Activated T-cell treated with anti-CD3 and anti-CD28 coated beads, Interleukin-2, amount 50 U/mL, for 24 hours (primary cell): ENCODE results near the gene LRRC74A.
A peak's percentile ranks its signal among the peaks of the same experiment; 100 is the strongest.

Experiments used
- DNase-seq: peaks from one replicate; pipeline ENCODE4 v3.0.0-alpha.2; 2020
- H3K27ac Mint-ChIP-seq: 2 replicates; pipeline ENCODE4 v1.8.0; 2020; ENCODE audit warnings: mild to moderate bottlenecking, mixed read lengths
- H3K27me3 Mint-ChIP-seq: 2 replicates; pipeline ENCODE4 v1.8.0; 2020; ENCODE audit warnings: mixed read lengths
- H3K36me3 Mint-ChIP-seq: 2 replicates; pipeline ENCODE4 v1.8.0; 2020; ENCODE audit warnings: low read depth, mixed read lengths
- H3K4me1 Mint-ChIP-seq: 2 replicates; pipeline ENCODE4 v1.8.0; 2020; ENCODE audit warnings: low read depth, mixed read lengths
- H3K4me3 Mint-ChIP-seq: 2 replicates; pipeline ENCODE4 v1.8.0; 2020; ENCODE audit warnings: mild to moderate bottlenecking, moderate library complexity, mixed read lengths
- H3K9me3 Mint-ChIP-seq: 2 replicates; pipeline ENCODE4 v1.8.0; 2020; ENCODE audit warnings: mixed read lengths

Gene LRRC74A

DNA sequence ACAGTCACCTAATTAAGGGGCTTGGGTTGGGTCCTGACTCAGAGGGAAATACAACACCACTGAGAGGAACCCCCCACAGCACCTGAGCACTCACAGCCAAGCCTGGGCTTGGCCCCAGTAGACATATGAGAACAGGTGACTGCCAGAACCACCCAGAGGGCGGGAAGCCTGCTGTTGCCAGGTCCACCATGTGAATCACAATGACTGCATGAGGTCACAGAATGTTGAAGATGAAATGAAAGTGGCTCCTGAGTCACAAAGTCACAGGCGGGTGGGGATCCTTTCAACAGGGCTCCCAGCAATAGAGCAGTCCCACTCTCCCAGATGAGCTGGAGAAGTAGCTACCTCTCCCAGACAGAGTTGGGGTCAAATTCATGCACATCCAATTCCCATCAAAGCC lies at the start of gene LRRC74A:
LRRC74A (plus strand) TSS at position 287 of the 400 bp plus-strand sequence. CDS start 290 bp downstream, outside the sequence.
- H3K36me3 Mint-ChIP-seq: no peaks in the 10 kb centered on the region
- H3K27ac Mint-ChIP-seq: no peak within 1 kb of the TSS
- no peak within 1 kb of the TSS for H3K4me3 Mint-ChIP-seq
- H3K27me3 Mint-ChIP-seq: no peaks in the 10 kb centered on the region
- H3K9me3 Mint-ChIP-seq: no peaks in the 10 kb centered on the region
- DNase-seq: no peak
- H3K4me1 Mint-ChIP-seq: no peaks in the 10 kb centered on the region

DNA sequence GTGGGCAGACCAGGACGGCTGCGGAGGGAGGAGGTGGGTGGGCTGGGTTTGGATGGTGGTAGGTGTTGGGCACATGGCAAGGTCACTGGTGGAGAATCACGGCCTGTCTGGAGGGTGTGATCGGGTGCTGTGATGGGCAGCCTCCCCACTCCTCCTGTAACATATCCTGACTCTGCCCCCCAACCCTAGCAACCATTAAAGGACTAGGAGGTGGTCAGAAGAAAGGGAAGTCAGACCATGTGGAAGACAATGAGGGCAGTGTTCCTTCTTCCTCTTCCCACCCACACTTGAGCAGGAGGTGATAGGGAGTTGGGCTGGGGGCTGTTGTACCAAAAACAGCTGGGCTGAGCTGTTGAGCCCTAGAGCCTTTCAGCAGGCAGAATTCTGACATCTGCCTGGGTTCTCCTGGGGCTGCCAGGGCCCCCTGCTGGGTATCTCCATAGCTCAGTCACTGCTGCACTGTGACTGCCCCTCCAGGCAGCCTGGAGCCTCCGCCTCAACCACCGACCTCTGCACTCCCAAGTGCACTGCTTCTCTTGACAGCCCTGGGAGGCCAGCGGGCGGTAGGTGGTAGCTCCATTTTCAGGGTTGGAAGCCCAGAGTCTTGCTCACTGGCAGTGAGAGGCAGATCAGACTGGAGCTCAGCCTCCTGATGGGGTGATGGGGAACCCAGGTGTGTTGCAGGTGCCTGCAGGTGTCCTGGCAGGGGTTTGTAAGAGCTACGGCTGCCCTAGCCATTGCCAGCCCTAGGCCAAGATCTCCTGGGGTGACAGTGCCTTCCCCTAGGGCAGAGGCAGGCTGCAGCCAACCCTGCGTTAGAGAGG lies 49.6 kb upstream of the LRRC74A start:
- no peak overlapping the region for H3K27ac Mint-ChIP-seq
- peaks cover 13% of the 10 kb centered on the region for H3K4me1 Mint-ChIP-seq
- H3K9me3 Mint-ChIP-seq: no peaks in the 10 kb centered on the region
- H3K27me3 Mint-ChIP-seq: no peaks in the 10 kb centered on the region
- peaks cover 16% of the 10 kb centered on the region for H3K36me3 Mint-ChIP-seq
- no peak for DNase-seq
- no peak overlapping the region for H3K4me3 Mint-ChIP-seq

DNA sequence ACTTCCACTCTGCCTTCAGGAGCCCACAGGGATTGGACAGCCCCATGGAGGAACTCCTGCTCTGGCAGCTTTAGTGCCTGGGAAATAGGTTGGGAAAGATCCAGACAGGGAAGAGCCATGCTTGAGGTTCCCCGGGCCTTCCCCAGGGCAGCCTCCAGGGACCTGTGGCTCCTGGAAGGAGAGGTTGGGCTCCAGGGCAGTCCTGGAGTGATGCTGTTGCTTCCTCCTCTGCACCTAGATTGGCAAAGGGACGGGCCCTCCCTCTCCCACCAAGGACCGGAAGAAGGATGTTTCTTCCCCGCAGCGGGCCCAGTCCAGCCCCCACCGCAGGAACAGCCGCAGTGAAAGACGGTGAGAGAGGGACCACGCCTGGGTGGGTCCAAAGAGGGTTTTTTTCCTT lies 48.5 kb upstream of the LRRC74A start:
- Mint-ChIP-seq H3K9me3 (no peaks in the 10 kb centered on the region), H3K4me1 (peaks cover 23% of the 10 kb centered on the region), H3K4me3 (no peak overlapping the region), H3K27ac (no peak overlapping the region), H3K36me3 (peaks cover 26% of the 10 kb centered on the region), H3K27me3 (no peaks in the 10 kb centered on the region)
- DNase-seq: no peak

DNA sequence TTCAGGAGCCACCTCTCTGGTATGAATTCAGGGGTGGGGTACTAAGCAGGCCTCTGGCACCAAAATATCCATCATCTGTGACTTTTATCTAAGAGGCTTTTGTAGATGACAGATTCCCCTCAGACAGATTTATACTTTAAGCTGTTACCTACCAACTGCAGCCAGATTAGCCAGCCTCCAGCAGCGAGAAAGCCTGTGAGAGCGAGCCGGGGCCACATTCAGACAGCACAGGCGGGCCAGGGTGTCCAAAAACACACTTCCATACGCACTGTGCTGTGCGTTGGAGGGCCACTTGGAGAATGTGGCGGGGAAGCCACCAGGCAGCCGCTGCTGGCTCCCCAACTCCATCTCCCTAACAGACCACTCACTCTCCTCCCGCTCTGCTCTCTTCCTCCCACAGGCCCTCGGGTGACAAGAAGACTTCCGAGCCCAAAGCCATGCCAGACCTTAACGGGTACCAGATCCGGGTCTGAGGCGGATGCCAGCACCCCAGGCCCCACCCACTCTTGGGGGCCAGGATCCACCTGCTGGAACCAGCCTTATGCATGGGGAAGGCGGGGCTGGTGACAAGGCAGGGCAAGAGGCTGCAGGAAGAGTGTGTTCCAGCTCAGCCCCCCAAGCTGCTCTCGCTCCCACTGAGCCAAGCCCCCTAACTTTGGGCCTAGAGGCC lies 47.5 kb upstream of the LRRC74A start:
- no peak for DNase-seq
- Mint-ChIP-seq H3K9me3 (no peaks in the 10 kb centered on the region), H3K27ac (peak overlapping the region; percentile 52), H3K36me3 (peaks cover 36% of the 10 kb centered on the region), H3K4me3 (no peak overlapping the region), H3K4me1 (peaks cover 28% of the 10 kb centered on the region), H3K27me3 (no peaks in the 10 kb centered on the region)

DNA sequence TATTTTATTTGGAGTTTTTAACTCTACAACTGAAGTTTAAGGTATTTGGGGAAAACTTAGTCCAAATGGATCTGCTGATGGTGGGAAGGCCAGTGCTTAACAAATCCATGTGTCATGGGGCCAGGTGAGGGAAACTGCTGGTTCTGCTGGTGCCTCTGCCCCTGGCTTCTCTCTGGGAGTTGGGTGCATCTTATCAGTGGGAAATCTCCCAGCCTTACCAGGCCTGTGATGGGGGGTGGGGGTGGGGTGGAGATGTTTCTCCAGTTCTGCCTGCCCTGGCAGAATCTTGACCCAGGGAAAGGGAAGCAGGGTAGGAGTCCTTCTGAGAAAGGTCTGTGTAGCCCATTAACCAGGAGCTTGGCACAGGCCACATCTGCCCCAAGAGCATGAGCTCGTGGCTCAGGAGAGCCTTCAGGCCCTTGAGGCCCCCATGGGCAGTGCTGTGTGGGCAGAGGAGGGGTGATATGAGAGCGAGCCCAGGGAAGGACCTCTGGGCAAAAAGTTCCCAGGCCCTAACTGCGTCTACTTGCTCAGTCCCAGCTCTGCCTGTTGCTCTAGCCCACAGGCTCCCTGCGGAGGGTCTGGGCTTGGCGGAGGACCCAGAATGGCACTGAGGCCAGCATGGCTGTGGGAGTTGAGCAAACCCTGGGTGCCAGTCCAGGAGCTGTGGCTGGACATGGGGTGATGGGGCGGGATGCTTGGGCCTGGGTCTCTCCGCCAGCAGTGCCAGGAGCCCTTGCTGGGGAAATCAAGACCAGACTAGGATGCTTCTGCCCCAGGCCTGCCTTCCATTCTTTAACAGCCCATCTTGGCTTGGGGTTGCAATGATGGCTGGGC lies 46.8 kb upstream of the LRRC74A start:
- H3K36me3 Mint-ChIP-seq: peaks cover 43% of the 10 kb centered on the region
- DNase-seq: no peak
- H3K9me3 Mint-ChIP-seq: no peaks in the 10 kb centered on the region
- H3K27ac Mint-ChIP-seq: no peak overlapping the region
- H3K4me1 Mint-ChIP-seq: peaks cover 32% of the 10 kb centered on the region
- no peak overlapping the region for H3K4me3 Mint-ChIP-seq
- H3K27me3 Mint-ChIP-seq: no peaks in the 10 kb centered on the region

- H3K27me3 Mint-ChIP-seq: no peaks in the 10 kb centered on the region
- no peak overlapping the region for H3K4me3 Mint-ChIP-seq
- H3K9me3 Mint-ChIP-seq: no peaks in the 10 kb centered on the region
- H3K4me1 Mint-ChIP-seq: peaks cover 37% of the 10 kb centered on the region
- no peak for DNase-seq
- H3K27ac Mint-ChIP-seq: no peak overlapping the region
- peaks cover 49% of the 10 kb centered on the region for H3K36me3 Mint-ChIP-seq
These were observed 46.2 kb upstream of the LRRC74A start for GRCh38 chr14:76780058-76780345.

- H3K27me3 Mint-ChIP-seq: no peaks in the 10 kb centered on the region
- H3K4me1 Mint-ChIP-seq: peaks cover 37% of the 10 kb centered on the region
- no peak overlapping the region for H3K4me3 Mint-ChIP-seq
- peak overlapping the region; percentile 18 for H3K27ac Mint-ChIP-seq
- no peak for DNase-seq
- H3K36me3 Mint-ChIP-seq: peaks cover 53% of the 10 kb centered on the region
- H3K9me3 Mint-ChIP-seq: no peaks in the 10 kb centered on the region
These were observed 45.8 kb upstream of the LRRC74A start for GRCh38 chr14:76780360-76780759.

DNA sequence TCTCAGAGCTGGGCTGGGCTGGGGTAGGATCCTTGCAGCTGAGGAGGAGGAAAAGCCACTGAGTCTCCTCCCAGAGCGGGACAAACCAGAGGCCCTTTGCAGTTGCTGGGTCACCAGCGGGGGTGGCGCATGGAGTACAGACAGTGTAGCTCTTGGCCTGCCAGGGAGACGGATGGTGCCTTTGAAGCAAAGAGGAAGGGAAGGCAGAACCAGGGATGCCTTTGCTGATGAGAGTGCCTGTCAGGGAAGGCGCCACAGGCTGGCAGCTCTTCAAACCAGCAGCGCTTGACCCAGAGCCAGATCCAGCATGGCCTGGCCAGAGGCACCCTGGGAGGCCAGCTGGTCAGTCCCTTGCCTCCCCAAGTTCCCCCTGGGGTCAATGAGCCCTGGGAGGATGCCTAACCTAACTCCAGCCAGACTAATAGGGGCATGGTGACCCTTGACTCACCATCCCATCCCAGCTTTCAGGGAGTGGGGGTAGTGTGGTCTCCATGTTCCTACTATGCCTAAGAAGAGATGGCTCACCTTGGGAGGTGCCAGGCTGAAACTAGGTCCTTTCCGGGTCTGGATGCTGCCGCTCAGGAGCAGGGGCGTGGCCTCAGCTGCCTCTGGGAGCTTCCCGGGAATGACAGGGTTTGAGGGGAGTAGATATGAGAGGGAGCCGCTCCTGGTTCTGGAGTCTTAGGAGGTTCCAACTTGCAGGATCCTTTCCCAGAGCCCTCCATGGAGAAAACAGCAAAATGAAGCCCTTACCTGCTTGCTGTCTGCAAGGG lies 45.1 kb upstream of the LRRC74A start:
- H3K4me3 Mint-ChIP-seq: no peak overlapping the region
- H3K27me3 Mint-ChIP-seq: no peaks in the 10 kb centered on the region
- no peaks in the 10 kb centered on the region for H3K9me3 Mint-ChIP-seq
- H3K27ac Mint-ChIP-seq: peak overlapping the region; percentile 55
- peaks cover 37% of the 10 kb centered on the region for H3K4me1 Mint-ChIP-seq
- peaks cover 59% of the 10 kb centered on the region for H3K36me3 Mint-ChIP-seq
- DNase-seq: no peak

- no peaks in the 10 kb centered on the region for H3K9me3 Mint-ChIP-seq
- H3K4me1 Mint-ChIP-seq: peaks cover 37% of the 10 kb centered on the region
- H3K36me3 Mint-ChIP-seq: peaks cover 65% of the 10 kb centered on the region
- H3K4me3 Mint-ChIP-seq: no peak overlapping the region
- DNase-seq: no peak
- no peaks in the 10 kb centered on the region for H3K27me3 Mint-ChIP-seq
- peak overlapping the region; percentile 88 for H3K27ac Mint-ChIP-seq
These were observed 44.6 kb upstream of the LRRC74A start for GRCh38 chr14:76781648-76782051.

- H3K27ac Mint-ChIP-seq: peak overlapping the region; percentile 88
- peaks cover 71% of the 10 kb centered on the region for H3K36me3 Mint-ChIP-seq
- DNase-seq: no peak
- peaks cover 37% of the 10 kb centered on the region for H3K4me1 Mint-ChIP-seq
- H3K4me3 Mint-ChIP-seq: no peak overlapping the region
- no peaks in the 10 kb centered on the region for H3K9me3 Mint-ChIP-seq
- no peaks in the 10 kb centered on the region for H3K27me3 Mint-ChIP-seq
These were observed 43.9 kb upstream of the LRRC74A start for GRCh38 chr14:76782115-76782884.

DNA sequence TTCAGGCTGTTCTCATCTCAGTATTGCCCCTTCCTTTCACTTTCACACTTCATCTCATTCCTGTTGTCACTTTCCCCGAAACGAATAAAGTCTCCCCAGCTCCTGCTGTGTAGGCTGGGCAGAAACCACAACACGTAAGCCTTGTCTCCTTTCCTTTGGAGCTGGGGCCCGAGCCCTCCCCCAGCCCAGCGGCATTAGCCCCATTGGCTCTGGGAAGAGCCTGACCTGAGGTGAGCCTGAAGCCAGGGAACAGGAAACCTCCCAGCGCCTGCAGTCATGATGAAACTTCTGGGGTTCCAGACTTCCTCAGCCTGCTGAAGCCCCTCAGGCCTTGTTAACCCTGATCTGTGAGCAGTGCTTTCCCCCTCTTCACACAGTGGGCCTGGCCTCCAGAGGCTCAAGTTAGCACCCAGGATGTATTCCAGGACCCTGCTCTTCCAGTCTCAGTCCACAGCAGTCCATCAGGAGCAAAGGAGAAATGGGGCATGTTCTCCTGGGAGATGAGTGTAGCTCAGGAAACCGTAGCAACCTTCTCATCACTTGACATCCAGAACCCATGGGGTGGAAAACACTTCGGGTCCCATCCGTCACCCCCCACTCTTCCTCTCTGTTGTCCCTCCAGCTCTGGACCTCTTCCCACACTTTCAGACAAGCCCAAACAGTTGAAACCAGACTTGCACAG lies 43.2 kb upstream of the LRRC74A start:
- no peak for DNase-seq
- Mint-ChIP-seq H3K9me3 (no peaks in the 10 kb centered on the region), H3K4me3 (no peak overlapping the region), H3K27me3 (no peaks in the 10 kb centered on the region), H3K36me3 (peaks cover 79% of the 10 kb centered on the region), H3K4me1 (peaks cover 37% of the 10 kb centered on the region), H3K27ac (peak overlapping the region; percentile 88)

DNA sequence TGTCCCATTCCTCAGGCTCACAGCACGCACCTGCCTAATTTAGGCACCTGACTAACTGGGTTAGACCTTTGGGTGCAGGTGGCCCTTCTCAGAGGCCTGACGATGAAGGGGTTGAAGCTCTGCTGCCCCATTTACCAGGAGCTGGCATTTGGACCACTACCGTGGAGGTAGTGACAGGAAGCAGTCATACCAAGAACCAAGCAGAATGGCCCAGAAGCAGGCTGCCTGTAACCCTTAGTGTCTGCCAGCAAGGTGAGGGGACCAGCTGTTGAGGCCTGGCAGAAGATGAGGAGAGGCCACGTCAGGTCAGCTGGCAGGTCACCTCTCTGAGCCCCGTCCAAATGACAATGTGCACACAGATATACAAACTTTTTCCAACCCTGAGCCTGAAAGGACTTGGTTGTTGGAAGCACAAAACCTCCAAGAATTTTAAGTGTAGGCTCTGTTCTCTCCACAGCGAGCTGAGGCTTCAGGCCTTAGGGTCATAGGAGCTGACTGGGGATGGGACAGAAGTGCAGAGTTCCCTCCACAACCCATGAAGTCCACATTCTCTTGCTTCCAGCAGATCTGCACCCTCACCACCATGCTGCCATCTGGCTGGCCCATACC lies 41.8 kb upstream of the LRRC74A start:
- no peak for DNase-seq
- H3K27ac Mint-ChIP-seq: peak overlapping the region; percentile 88
- H3K36me3 Mint-ChIP-seq: peaks cover 88% of the 10 kb centered on the region

DNA sequence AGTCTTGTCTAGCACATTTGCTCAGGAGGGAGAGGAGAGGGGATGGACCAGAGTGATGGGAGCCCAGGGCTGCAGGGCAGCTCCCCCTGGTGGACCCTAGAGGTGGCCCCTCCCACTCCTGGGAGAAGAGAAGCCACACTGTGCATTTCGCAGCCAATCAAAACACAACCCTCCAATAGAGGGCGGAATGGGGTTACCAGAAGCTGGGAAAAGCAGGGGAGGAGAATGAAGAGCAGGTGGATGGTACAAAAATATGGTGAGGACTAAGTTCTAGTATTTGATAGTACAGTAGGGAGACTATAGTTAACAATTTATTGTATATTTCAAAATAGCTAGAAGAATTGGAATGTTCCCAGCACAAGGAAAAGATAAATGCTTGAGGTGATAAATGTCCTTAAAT lies 41.3 kb upstream of the LRRC74A start:
- Mint-ChIP-seq H3K9me3 (no peaks in the 10 kb centered on the region), H3K27me3 (no peaks in the 10 kb centered on the region), H3K36me3 (peaks cover 87% of the 10 kb centered on the region), H3K4me3 (no peak overlapping the region), H3K27ac (no peak overlapping the region), H3K4me1 (peaks cover 37% of the 10 kb centered on the region)
- peak; percentile 66 for DNase-seq

More for the DNA sequence above, 41.8 kb upstream of the LRRC74A start:
- no peaks in the 10 kb centered on the region for H3K9me3 Mint-ChIP-seq
- H3K4me1 Mint-ChIP-seq: peaks cover 37% of the 10 kb centered on the region
- H3K27me3 Mint-ChIP-seq: no peaks in the 10 kb centered on the region
- no peak overlapping the region for H3K4me3 Mint-ChIP-seq
